KMS-11 (cell line): ENCODE results near the gene C11orf86.
"Not testable (repeated sequence)": the region's sequence is repeated elsewhere in the genome, so short reads cannot be mapped to it uniquely, and the experiment has no call there.

Source experiments
- H2AFZ ChIP-seq: fragments of 200-600 bp; sonication (generic); 2 replicates; pipeline ENCODE4 v1.6.1; 2016; ENCODE audit warnings: antibody characterized with exemption, mixed run types, low read depth
- H3K27ac ChIP-seq: fragments of 200-600 bp; sonication (generic); 2 replicates; pipeline ENCODE4 v1.6.1; 2016; ENCODE audit warnings: mild to moderate bottlenecking, mixed run types
- H3K27me3 ChIP-seq: fragments of 200-600 bp; sonication (generic); 2 replicates; pipeline ENCODE4 v1.6.1; 2017; ENCODE audit warnings: mild to moderate bottlenecking, low read depth, mixed run types, moderate library complexity; ENCODE audit not compliant: insufficient read depth
- H3K36me3 ChIP-seq: fragments of 200-600 bp; sonication (generic); 2 replicates; pipeline ENCODE4 v1.6.1; 2017; ENCODE audit warnings: mild to moderate bottlenecking, mixed run types; ENCODE audit not compliant: insufficient read depth
- H3K4me1 ChIP-seq: fragments of 200-600 bp; sonication (generic); 2 replicates; pipeline ENCODE4 v1.6.1; 2016; ENCODE audit warnings: mild to moderate bottlenecking, low read depth, mixed run types; ENCODE audit not compliant: poor library complexity, severe bottlenecking
- H3K4me2 ChIP-seq: fragments of 200-600 bp; sonication (generic); 2 replicates; pipeline ENCODE4 v1.7.0; 2016; ENCODE audit warnings: mild to moderate bottlenecking, mixed run types
- H3K4me3 ChIP-seq: fragments of 200-600 bp; sonication (generic); IDR thresholded peaks from 2 replicates; pipeline ENCODE4 v1.6.1; 2017; ENCODE audit warnings: low read depth, low read length, mixed read lengths; ENCODE audit not compliant: insufficient read depth
- H3K79me2 ChIP-seq: fragments of 200-600 bp; sonication (generic); 2 replicates; pipeline ENCODE4 v1.6.1; 2016; ENCODE audit warnings: low read depth, mixed run types; ENCODE audit not compliant: insufficient read depth
- H3K9ac ChIP-seq: fragments of 200-600 bp; sonication (generic); 2 replicates; pipeline ENCODE4 v1.6.1; 2016; ENCODE audit warnings: mild to moderate bottlenecking, mixed run types
- H4K20me1 ChIP-seq: fragments of 200-600 bp; sonication (generic); 2 replicates; pipeline ENCODE4 v1.6.1; 2016; ENCODE audit warnings: mild to moderate bottlenecking, mixed run types; ENCODE audit not compliant: insufficient read depth
- CTCF ChIP-seq: fragments of 200-600 bp; sonication (generic); conservative IDR thresholded peaks from 2 replicates; pipeline ENCODE4 v1.6.1; 2017; ENCODE audit warnings: low read depth, mild to moderate bottlenecking, antibody characterized with exemption, low read length, moderate library complexity, mixed read lengths

The C11orf86 gene

GRCh38 chr11:66956689-66957290 is 18.3 kb upstream of the C11orf86 start:
- H3K79me2 ChIP-seq: no peaks in the 10 kb centered on the region
- no peak overlapping the region for H3K9ac ChIP-seq
- H2AFZ ChIP-seq: no peak overlapping the region
- no peaks in the 10 kb centered on the region for H3K36me3 ChIP-seq
- no peak overlapping the region for H3K4me3 ChIP-seq
- H3K4me2 ChIP-seq: no peak overlapping the region
- H3K27me3 ChIP-seq: no peaks in the 10 kb centered on the region
- no peaks in the 10 kb centered on the region for H3K4me1 ChIP-seq
- no peak for TF ChIP-seq CTCF
- no peak overlapping the region for H3K27ac ChIP-seq
- H4K20me1 ChIP-seq: no peaks in the 10 kb centered on the region

GRCh38 chr11:66957971-66958231 is 17.2 kb upstream of the C11orf86 start:
- H3K27ac ChIP-seq: no peak overlapping the region
- no peak for TF ChIP-seq CTCF
- H3K4me1 ChIP-seq: no peaks in the 10 kb centered on the region
- H4K20me1 ChIP-seq: no peaks in the 10 kb centered on the region
- no peaks in the 10 kb centered on the region for H3K79me2 ChIP-seq
- no peaks in the 10 kb centered on the region for H3K27me3 ChIP-seq
- H3K4me2 ChIP-seq: no peak overlapping the region
- H3K36me3 ChIP-seq: no peaks in the 10 kb centered on the region
- no peak overlapping the region for H3K9ac ChIP-seq
- H3K4me3 ChIP-seq: no peak overlapping the region
- no peak overlapping the region for H2AFZ ChIP-seq

GRCh38 chr11:66958232-66958955 is 16.7 kb upstream of the C11orf86 start, which contains the start of gene PC:
TSS of gene PC (minus strand) at chr11:66958383. CDS start at chr11:66872159, 86,224 bp downstream.
- H3K79me2 ChIP-seq: no peaks in the 10 kb centered on the region
- H3K27ac ChIP-seq: no peak within 1 kb of the TSS
- H3K9ac ChIP-seq: no peak within 1 kb of the TSS
- TF ChIP-seq CTCF: no peak
- H4K20me1 ChIP-seq: no peaks in the 10 kb centered on the region
- no peaks in the 10 kb centered on the region for H3K4me1 ChIP-seq
- H3K27me3 ChIP-seq: no peaks in the 10 kb centered on the region
- H3K4me2 ChIP-seq: no peak within 1 kb of the TSS
- H2AFZ ChIP-seq: peak within 1 kb of the TSS; percentile 55; the same call in 1 of the 2 replicates
- H3K36me3 ChIP-seq: no peaks in the 10 kb centered on the region
- no peak within 1 kb of the TSS for H3K4me3 ChIP-seq

- Histone ChIP-seq H3K79me2 (no peaks in the 10 kb centered on the region), H3K27ac (no peak overlapping the region), H3K4me2 (no peak overlapping the region), H3K4me1 (no peaks in the 10 kb centered on the region), H3K36me3 (no peaks in the 10 kb centered on the region), H3K9ac (no peak overlapping the region), H2AFZ (peak overlapping the region; percentile 55; the same call in 1 of the 2 replicates), H4K20me1 (no peaks in the 10 kb centered on the region), H3K4me3 (no peak overlapping the region), H3K27me3 (no peaks in the 10 kb centered on the region)
- no peak for TF ChIP-seq CTCF
Observed at GRCh38 chr11:66958956-66959274, 16.2 kb upstream of the C11orf86 start.

GRCh38 chr11:66961691-66962213 is 13.4 kb upstream of the C11orf86 start:
- H2AFZ ChIP-seq, H3K79me2 ChIP-seq, H4K20me1 ChIP-seq, H3K9ac ChIP-seq, H3K27ac ChIP-seq, H3K4me3 ChIP-seq, H3K27me3 ChIP-seq, H3K4me1 ChIP-seq, H3K4me2 ChIP-seq, H3K36me3 ChIP-seq: not testable (repeated sequence)
